ENCODE measurements around the gene IFI6.

DNA sequence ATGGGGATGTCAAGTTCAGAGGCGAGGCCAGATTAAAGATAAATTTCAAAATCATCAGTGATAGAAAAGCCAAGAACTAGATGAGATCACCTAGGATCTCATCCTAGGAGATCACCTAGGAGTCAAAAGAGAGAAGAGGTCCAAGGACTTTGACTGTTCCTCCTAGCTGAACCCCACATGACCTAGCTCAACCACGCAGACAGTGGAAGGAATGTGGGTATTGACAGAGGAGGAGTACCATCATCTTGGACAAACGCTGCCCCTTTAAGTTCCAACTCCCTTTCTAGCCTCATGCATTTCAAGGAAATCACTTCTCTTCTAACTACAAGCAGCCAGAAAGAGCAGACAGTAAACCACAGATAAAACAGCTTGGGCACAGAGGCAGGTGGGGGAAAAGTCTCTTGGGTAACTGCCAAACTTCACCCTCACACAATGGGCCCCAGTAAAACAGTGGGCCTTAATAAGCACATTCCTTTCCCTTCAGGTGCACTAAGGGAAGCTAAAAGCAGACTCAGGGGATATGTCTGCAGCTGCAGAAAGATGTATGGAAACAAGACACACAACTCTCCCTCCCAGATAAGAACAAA lies 41.2 kb upstream of the IFI6 start:
- TF ChIP-seq EP300 (IDR thresholded peaks at IDR 0.05; ENCODE audit: low read depth) (no peak), POLR2A (IDR thresholded peaks at IDR 0.05) (no peak)
- TF ChIP-seq, protein P1, sequence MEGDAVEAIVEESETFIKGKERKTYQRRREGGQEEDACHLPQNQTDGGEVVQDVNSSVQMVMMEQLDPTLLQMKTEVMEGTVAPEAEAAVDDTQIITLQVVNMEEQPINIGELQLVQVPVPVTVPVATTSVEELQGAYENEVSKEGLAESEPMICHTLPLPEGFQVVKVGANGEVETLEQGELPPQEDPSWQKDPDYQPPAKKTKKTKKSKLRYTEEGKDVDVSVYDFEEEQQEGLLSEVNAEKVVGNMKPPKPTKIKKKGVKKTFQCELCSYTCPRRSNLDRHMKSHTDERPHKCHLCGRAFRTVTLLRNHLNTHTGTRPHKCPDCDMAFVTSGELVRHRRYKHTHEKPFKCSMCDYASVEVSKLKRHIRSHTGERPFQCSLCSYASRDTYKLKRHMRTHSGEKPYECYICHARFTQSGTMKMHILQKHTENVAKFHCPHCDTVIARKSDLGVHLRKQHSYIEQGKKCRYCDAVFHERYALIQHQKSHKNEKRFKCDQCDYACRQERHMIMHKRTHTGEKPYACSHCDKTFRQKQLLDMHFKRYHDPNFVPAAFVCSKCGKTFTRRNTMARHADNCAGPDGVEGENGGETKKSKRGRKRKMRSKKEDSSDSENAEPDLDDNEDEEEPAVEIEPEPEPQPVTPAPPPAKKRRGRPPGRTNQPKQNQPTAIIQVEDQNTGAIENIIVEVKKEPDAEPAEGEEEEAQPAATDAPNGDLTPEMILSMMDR (IDR thresholded peaks at IDR 0.05), result no peak
